A549 (cell line): ENCODE measurements around the gene PCGF5. TPM values are rescaled to one million over a fixed set of nuclear protein-coding genes. Genes with fewer than 3 reads are reported as not detected.
"Not testable (repeated sequence)": the region's sequence is repeated elsewhere in the genome, so short reads cannot be mapped to it uniquely, and the experiment has no call there.

Source experiments
- ATAC-seq, 2 experiments: fragments of 200-7000 bp in 1 of 2; fragments of >200 bp in 1 of 2; cut with Nextera tagmentation in 1 of 2; cut with Tn5 transposase in 1 of 2; 3 replicates each; pipeline versions ENCODE4 v1.8.0 to v1.9.1; 2018 to 2020; ENCODE audit warnings: mild to moderate bottlenecking in 1 of 2, moderate library complexity in 1 of 2
- CTCF ChIA-PET: fragments of 300-600 bp; sonication (Branson Sonifier 250); formaldehyde crosslinking; extraction: SDS; loops from one replicate; lab custom pipeline; 2021; ENCODE audit warnings: antibody characterized with exemption, inconsistent platforms; lab: Yijun Ruan, JAX
- POLR2A ChIA-PET: fragments of 350-600 bp; formaldehyde crosslinking; extraction: SDS; loops from one replicate; lab custom pipeline; 2021; ENCODE audit warnings: antibody characterized with exemption, inconsistent platforms; lab: Yijun Ruan, JAX
- DNase-seq, 2 experiments: peaks; one replicate each; pipeline versions ENCODE4 v3.0.0 to v3.0.0-alpha.2; 2011 to 2016; ENCODE audit warnings: low read depth in 1 of 2, low spot score in 1 of 2
- FAIRE-seq: peaks from 2 replicates; lab custom pipeline; 2011; peaks lifted over from hg19 to GRCh38; lab: Jason Lieb, UNC
- H3K27ac ChIP-seq, 2 experiments: fragments of >200 bp; sonication (Bioruptor Twin); formaldehyde crosslinking; 3 replicates each; pipeline ENCODE4 v1.5.1; 2016 to 2017
- H3K4me1 ChIP-seq: fragments of >200 bp; sonication (Bioruptor Twin); formaldehyde crosslinking; 3 replicates; pipeline ENCODE4 v1.6.1; 2016
- H3K4me2 ChIP-seq: fragments of >200 bp; sonication (Bioruptor Twin); formaldehyde crosslinking; 3 replicates; pipeline ENCODE4 v1.6.1; 2016
- H3K4me3 ChIP-seq: fragments of >200 bp; sonication (Bioruptor Twin); formaldehyde crosslinking; 3 replicates; pipeline ENCODE4 v1.5.1; 2016
- H3K9me3 ChIP-seq: fragments of >200 bp; sonication (Bioruptor Twin); formaldehyde crosslinking; 3 replicates; pipeline ENCODE4 v1.6.1; 2016
- ATOH8 ChIP-seq: fragments of 250-450 bp; sonication (Bioruptor Pico); IDR thresholded peaks from 2 replicates; pipeline ENCODE4 v1.5.0; 2020; ENCODE audit warnings: low read depth, mild to moderate bottlenecking, moderate library complexity
- CBX2 ChIP-seq: fragments of 200-600 bp; sonication (generic); IDR thresholded peaks from 2 replicates; pipeline ENCODE4 v1.6.1; 2016; ENCODE audit warnings: low read depth, mild to moderate bottlenecking, borderline replicate concordance
- CEBPB ChIP-seq, 2 experiments: fragments of >200 bp in 1 of 2; sonication (Bioruptor Twin) in 1 of 2; formaldehyde crosslinking in 1 of 2; IDR thresholded peaks; 2 replicates each; pipeline ENCODE4 v1.6.1; 2012 to 2016
- CHD2 ChIP-seq: fragments of 150-350 bp; IDR thresholded peaks from 2 replicates; pipeline ENCODE4 v1.6.1; 2014; ENCODE audit warnings: low read length; ENCODE audit not compliant: partially characterized antibody
- EHMT2 ChIP-seq: fragments of 200-600 bp; sonication (generic); IDR thresholded peaks from 2 replicates; pipeline ENCODE4 v1.6.1; 2016; ENCODE audit warnings: antibody characterized with exemption, low read depth, mild to moderate bottlenecking, moderate library complexity
- ELK1 ChIP-seq: fragments of 150-350 bp; IDR thresholded peaks from 2 replicates; pipeline ENCODE4 v1.6.1; 2014; ENCODE audit warnings: low read depth, mild to moderate bottlenecking, low read length
- FOSL2 ChIP-seq, 2 experiments: fragments of 450-650 bp in 1 of 2; fragments of >200 bp in 1 of 2; sonication (Bioruptor Twin) in 1 of 2; formaldehyde crosslinking; IDR thresholded peaks; 2 replicates each; pipeline versions ENCODE4 v1.5.0 to v1.6.1; 2016 to 2020; ENCODE audit warnings: mild to moderate bottlenecking in 1 of 2, moderate library complexity in 1 of 2
- HDAC2 ChIP-seq: fragments of 200-600 bp; sonication (generic); IDR thresholded peaks from 2 replicates; pipeline ENCODE4 v1.6.1; 2016
- HOXA7 ChIP-seq: fragments of 250-450 bp; sonication (Bioruptor Pico); IDR thresholded peaks from 2 replicates; pipeline ENCODE4 v1.5.0; 2020; ENCODE audit warnings: mild to moderate bottlenecking, moderate library complexity
- HOXB5 ChIP-seq: fragments of 250-450 bp; sonication (Bioruptor Pico); IDR thresholded peaks from 2 replicates; pipeline ENCODE4 v1.5.0; 2020; ENCODE audit warnings: mild to moderate bottlenecking, moderate library complexity
- KDM1A ChIP-seq: fragments of 200-600 bp; sonication (generic); IDR thresholded peaks from 2 replicates; pipeline ENCODE4 v1.6.1; 2016; ENCODE audit warnings: low read depth, mild to moderate bottlenecking
- MAFK ChIP-seq: fragments of 450-650 bp; IDR thresholded peaks from 2 replicates; pipeline ENCODE4 v1.6.1; 2014; ENCODE audit not compliant: partially characterized antibody
- MAZ ChIP-seq: fragments of 150-350 bp; IDR thresholded peaks from 2 replicates; pipeline ENCODE4 v1.6.1; 2014; ENCODE audit warnings: antibody characterized with exemption, low read depth, low read length, borderline replicate concordance
- POLR2A ChIP-seq: IDR thresholded peaks from 2 replicates; pipeline ENCODE4 v1.6.1; 2012; ENCODE audit warnings: mild to moderate bottlenecking, low read length
- RAD21 ChIP-seq, 2 experiments: fragments of >200 bp in 1 of 2; sonication (Bioruptor Twin) in 1 of 2; formaldehyde crosslinking in 1 of 2; IDR thresholded peaks in 1 of 2; conservative IDR thresholded peaks in 1 of 2; 2 replicates in 1 of 2; 3 replicates in 1 of 2; pipeline ENCODE4 v1.6.1; 2012 to 2018; ENCODE audit warnings: inconsistent platforms in 1 of 2
- RARB ChIP-seq: fragments of 250-450 bp; sonication (Bioruptor Pico); IDR thresholded peaks from 2 replicates; pipeline ENCODE4 v1.8.0; 2021; ENCODE audit warnings: mild to moderate bottlenecking, moderate library complexity
- RNF2 ChIP-seq: fragments of 200-600 bp; sonication (generic); IDR thresholded peaks from 2 replicates; pipeline ENCODE4 v1.6.1; 2016; ENCODE audit warnings: low read depth, mild to moderate bottlenecking, antibody characterized with exemption, moderate library complexity, borderline replicate concordance
- SREBF2 ChIP-seq: fragments of 450-650 bp; IDR thresholded peaks from 2 replicates; pipeline ENCODE4 v1.6.1; 2014; ENCODE audit warnings: mild to moderate bottlenecking, moderate library complexity
- TP53 ChIP-seq: fragments of 250-450 bp; sonication (Bioruptor Pico); IDR thresholded peaks from 2 replicates; pipeline ENCODE4 v1.5.0; 2021; ENCODE audit warnings: mild to moderate bottlenecking, moderate library complexity
- ZC3H11A ChIP-seq: fragments of 450-650 bp; IDR thresholded peaks from 2 replicates; pipeline ENCODE4 v1.6.1; 2014; ENCODE audit warnings: antibody characterized with exemption, mild to moderate bottlenecking
- ZFP36 ChIP-seq: fragments of 450-650 bp; IDR thresholded peaks from 2 replicates; pipeline ENCODE4 v1.6.1; 2014; ENCODE audit warnings: borderline replicate concordance; ENCODE audit not compliant: partially characterized antibody
- WGBS: methylation state at CpG from one replicate; pipeline ENCODE4 v1.1.6; 2017; ENCODE audit errors: missing lambda C conversion rate; 5-methylcytosine and 5-hydroxymethylcytosine counted together
- polyA plus RNA-seq, 4 experiments: library from polyadenylated mRNA; depleted of rRNA in 3 of 4; stranded (reverse); fragments of >200 nt; fragmentation: RNase III in 1 of 4; extraction: RNeasy Plus Mini Kit Qiagen cat#74134 plus additional on column Dnase treatment in 1 of 4; gene quantifications; 2 replicates in 3 of 4; 3 replicates in 1 of 4; pipeline ENCODE4 v1.2.3, GENCODE V29; 2011 to 2017

The PCGF5 gene
- polyA plus RNA-seq, 2 of the 4 experiments (the other 2 are of a cell fraction) = 28.5 to 39.9 TPM

- POLR2A ChIA-PET = no interaction called here
These were observed 79.6 kb downstream of the PCGF5 start for GRCh38 chr10:91299999-91300575.

GRCh38 chr10:91302946-91303345, 82.5 kb downstream of the PCGF5 start:
- H3K4me2 ChIP-seq, H3K4me1 ChIP-seq, POLR2A ChIA-PET, CTCF ChIA-PET, H3K9me3 ChIP-seq, DNase-seq, FAIRE-seq, H3K27ac ChIP-seq, ATAC-seq, H3K4me3 ChIP-seq: not testable (repeated sequence)
- WGBS = 82% methylated on average over 3 of the region's 3 CpGs

More at GRCh38 chr10:91299999-91300575, 79.6 kb downstream of the PCGF5 start:
- H3K4me1 ChIP-seq = peaks cover 7% of the 10 kb centered on the region; the same call in 1 of the 3 replicates
- CTCF ChIA-PET = interaction anchor here (1.6 to 6.8 kb wide), 7 partner anchors 12 to 613 kb away, joined by 4 to 94 read pairs (median 12); partner anchors contain the start of gene PPP1R3C
- DNase-seq = no peak
- no peak for TF ChIP-seq TP53
- no peak for TF ChIP-seq HOXA7
- TF ChIP-seq, all 56 proteins: peak for 0
- no peak overlapping the region for H3K4me3 ChIP-seq
- ATAC-seq (no peak), FAIRE-seq (no peak)
- no peaks in the 10 kb centered on the region for H3K9me3 ChIP-seq
- H3K4me2 ChIP-seq = no peak overlapping the region
- 46% methylated on average over 1 of the region's 1 CpG for WGBS
- H3K27ac ChIP-seq = no peak overlapping the region

- CTCF ChIA-PET, H3K9me3 ChIP-seq, FAIRE-seq, ATAC-seq, POLR2A ChIA-PET, H3K4me2 ChIP-seq, DNase-seq, H3K4me1 ChIP-seq, H3K27ac ChIP-seq, H3K4me3 ChIP-seq: not testable (repeated sequence)
- 35% methylated on average over 7 of the region's 7 CpGs for WGBS
These were observed 85.5 kb downstream of the PCGF5 start for GRCh38 chr10:91305979-91306378.

- WGBS = 48% methylated on average over 1 of the region's 1 CpG
- ATAC-seq = no peak
- DNase-seq = no peak
- TF ChIP-seq FOSL2 (IDR thresholded peaks at IDR 0.05) = no peak
- no peak for TF ChIP-seq FOSL2 (CRISPR knock-in tag; IDR thresholded peaks at IDR 0.05)
- TF ChIP-seq KDM1A = no peak
- TF ChIP-seq HDAC2 = no peak
- TF ChIP-seq ZC3H11A = no peak
- H3K27ac ChIP-seq = no peak overlapping the region
- no peak overlapping the region for H3K4me3 ChIP-seq
- no peak overlapping the region for H3K4me2 ChIP-seq
- ChIA-PET POLR2A (no interaction called here), CTCF (interaction anchor here (1.8 to 2.5 kb wide), 2 partner anchors 9 to 396 kb away, joined by 8 to 17 read pairs; no protein-coding TSS in a partner anchor)
- H3K4me1 ChIP-seq = no peaks in the 10 kb centered on the region
- no peaks in the 10 kb centered on the region for H3K9me3 ChIP-seq
- FAIRE-seq = no peak
These were observed 87.0 kb downstream of the PCGF5 start for GRCh38 chr10:91307489-91307888.

- ChIA-PET POLR2A (interaction anchor here (1.0 kb wide), 1 partner anchor 72 kb away, joined by 4 read pairs; no protein-coding TSS in a partner anchor), CTCF (interaction anchor here (10.8 kb wide), 1 partner anchor 11 kb away, joined by 94 read pairs; no protein-coding TSS in a partner anchor)
- Histone ChIP-seq H3K4me3 (no peak overlapping the region), H3K4me1 (no peaks in the 10 kb centered on the region), H3K9me3 (no peaks in the 10 kb centered on the region), H3K27ac (no peak overlapping the region), H3K4me2 (no peak overlapping the region)
- DNase-seq (no peak), ATAC-seq (no peak), FAIRE-seq (no peak)
- 12% methylated on average over 3 of the region's 3 CpGs for WGBS
- TF ChIP-seq ZFP36 (no peak), RARB (CRISPR knock-in tag) (no peak), HOXA7 (no peak), ELK1 (no peak), EHMT2 (no peak), MAFK (no peak), SREBF2 (no peak), HOXB5 (no peak), HDAC2 (no peak), CHD2 (no peak), RAD21 (conservative IDR thresholded peaks at IDR 0.05 in 1 of 2, IDR thresholded peaks at IDR 0.05 in 1 of 2) (no peak), POLR2A (no peak), ATOH8 (CRISPR knock-in tag) (no peak), CBX2 (no peak), CEBPB (IDR thresholded peaks at IDR 0.05) (no peak), RNF2 (no peak), MAZ (no peak)
These were observed 89.2 kb downstream of the PCGF5 start for GRCh38 chr10:91309711-91310110.
